Spleen (tissue), 7 donors: ENCODE data around the gene MSI1.

Experiments
- CTCF ChIP-seq, 11 experiments: fragments of 200-600 bp in 7 of 11; fragments of 450-650 bp in 4 of 11; sonication (generic) in 4 of 11; IDR thresholded peaks in 8 of 11; conservative IDR thresholded peaks in 3 of 11; 1 replicate in 7 of 11; 2 replicates in 4 of 11; pipeline versions ENCODE4 v1.4.0 to v1.8.0; 2016 to 2021; ENCODE audit warnings: antibody characterized with exemption in 11 of 11, inconsistent platforms in 4 of 11, mild to moderate bottlenecking in 1 of 11
- POLR2A ChIP-seq, 3 donors: fragments of 450-650 bp; IDR thresholded peaks; one replicate each; pipeline ENCODE4 v1.5.1; 2017; ENCODE audit warnings: antibody characterized with exemption in 3 of 3, mild to moderate bottlenecking in 1 of 3
- POLR2AphosphoS5 ChIP-seq, 3 donors: sonication (generic); formaldehyde crosslinking; IDR thresholded peaks; one replicate each; pipeline ENCODE4 v1.5.1; 2017; ENCODE audit warnings: antibody characterized with exemption in 3 of 3
- donor health status: DM: no; HTN: no; CAD: no; lungs with moderate emphysema.
- donor health status: DM: no; HTN: no; CAD: no.
- donor health status: DM: no; HTN: no; CAD: no.

DNA sequence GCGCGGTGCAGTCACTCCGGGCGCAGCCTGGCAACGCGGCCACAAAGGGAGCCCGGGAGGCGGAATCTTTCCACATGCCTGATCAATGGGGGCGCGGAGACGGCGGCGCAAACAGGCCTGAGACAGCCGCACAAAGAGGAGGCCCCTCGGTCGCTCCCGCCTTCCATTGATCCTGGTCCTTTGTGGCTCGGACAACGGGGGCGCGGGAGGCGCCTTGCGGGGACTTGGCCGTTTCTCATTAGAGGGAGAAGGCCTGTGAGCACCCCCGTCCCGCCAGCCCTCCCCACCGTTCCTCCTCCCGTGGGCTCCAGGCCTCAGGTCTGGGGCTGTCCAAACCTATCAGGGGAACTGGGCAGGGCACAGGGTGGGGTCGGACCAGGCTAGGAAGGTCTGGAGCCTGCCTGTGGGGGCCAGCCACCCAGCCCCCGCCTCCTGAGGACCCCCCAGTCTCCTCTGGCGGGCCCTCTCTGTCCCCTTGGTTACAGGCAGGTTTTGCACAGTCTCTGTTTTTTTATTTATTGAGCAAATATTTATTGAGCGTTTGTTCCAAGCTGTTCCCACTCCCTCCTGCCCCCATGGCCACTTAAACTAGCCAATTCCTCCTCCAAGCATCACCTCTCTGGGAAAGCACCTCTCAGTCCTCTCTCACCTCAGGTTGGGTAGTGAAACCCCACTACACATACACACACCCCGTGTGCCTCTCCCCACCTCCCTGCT, 29.0 kb upstream of the MSI1 start:
- TF ChIP-seq POLR2AphosphoS5 (IDR thresholded peaks at IDR 0.05), result no peak
- TF ChIP-seq CTCF (IDR thresholded peaks at IDR 0.05 in 8 of 11, conservative IDR thresholded peaks at IDR 0.05 in 3 of 11), result no peak
- TF ChIP-seq POLR2A (IDR thresholded peaks at IDR 0.05), result no peak
